ENCODE measurements around the gene CDHR3.
A peak's percentile ranks its signal among the peaks of the same experiment; 100 is the strongest.
"Not testable (repeated sequence)": the region's sequence is repeated elsewhere in the genome, so short reads cannot be mapped to it uniquely, and the experiment has no call there.

The CDHR3 gene

DNA sequence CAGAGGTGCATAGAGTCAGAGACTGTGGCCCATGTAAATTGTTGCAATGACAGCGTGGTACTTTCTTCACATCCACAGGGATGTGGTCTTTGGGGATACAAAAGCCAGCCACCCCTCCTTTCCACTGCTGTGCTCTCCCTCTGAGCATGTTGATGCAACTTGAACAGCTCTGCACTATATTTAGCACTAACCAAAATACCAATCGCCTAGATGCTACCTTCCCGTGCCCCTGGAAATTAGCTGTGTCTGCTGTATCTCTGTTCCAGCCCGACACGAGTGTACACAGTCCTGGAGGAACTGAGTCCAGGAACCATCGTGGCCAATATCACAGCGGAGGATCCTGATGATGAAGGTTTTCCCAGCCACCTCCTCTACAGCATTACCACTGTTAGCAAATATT, 38.1 kb downstream of the CDHR3 start:
- DNase-seq = no peak

DNA sequence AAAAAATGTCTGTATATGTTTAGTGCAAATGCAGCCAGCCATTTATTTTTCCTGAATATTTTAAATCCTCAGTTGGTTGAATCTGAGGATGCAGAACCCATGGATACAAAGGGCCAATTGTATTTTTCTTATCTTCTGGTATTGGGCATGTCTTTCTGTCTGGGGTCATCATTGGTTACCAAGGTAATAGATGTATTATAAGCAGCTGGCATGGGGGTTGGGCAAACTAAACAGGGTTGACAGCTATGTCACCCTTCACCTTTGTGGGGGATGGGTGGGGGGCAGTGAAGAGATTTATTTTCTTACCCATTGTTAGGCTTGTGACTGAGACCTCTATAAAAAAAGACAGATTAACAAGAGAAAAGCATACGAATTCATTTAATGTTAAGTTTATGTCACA, 38.8 kb downstream of the CDHR3 start:
- no peak for DNase-seq

DNA sequence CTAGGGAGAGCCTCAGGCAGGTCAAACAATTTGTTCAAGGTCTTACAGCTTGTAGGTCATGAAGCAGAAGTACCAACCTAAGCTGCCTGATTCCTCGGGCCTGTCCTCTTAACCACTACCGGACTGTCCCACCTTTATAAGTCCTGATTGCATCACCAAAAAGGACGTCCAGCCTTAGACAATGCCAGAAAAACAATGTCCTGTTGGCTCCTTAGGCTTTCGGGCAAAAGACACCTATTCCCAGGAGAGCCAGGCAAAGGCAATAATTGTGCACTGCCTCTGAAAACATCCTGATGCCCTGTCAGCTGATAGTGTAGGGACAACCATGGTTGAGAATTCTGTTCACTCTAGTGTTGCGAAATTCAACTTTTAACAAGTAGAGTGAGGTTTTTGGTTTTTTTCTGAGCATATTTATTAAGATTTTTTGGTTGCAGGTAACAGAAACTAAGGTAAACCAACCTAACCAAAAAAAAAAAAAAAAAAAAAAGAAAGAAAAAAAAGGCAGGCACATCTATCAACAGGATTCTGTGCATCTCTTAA, 40.5 kb downstream of the CDHR3 start:
- no peak for DNase-seq

DNA sequence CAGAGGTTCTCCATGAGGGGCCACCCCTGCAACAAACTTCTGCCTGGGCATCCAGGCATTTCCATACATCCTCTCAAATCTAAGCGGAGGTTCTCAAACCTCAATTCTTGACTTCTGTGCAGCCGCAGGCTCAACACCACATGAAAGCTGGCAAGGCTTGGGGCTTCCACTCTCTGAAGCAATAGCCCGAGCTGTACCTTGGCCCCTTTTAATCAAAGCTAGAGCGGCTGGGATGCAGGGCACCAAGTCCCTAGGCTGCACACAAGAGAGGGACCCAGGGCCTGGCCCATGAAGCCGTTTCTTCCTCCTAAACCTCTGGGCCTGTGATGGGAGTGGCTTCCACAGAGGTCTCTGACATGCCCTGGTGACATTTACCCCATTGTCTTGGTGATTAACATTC, 43.8 kb downstream of the CDHR3 start:
- no peak for DNase-seq

DNA sequence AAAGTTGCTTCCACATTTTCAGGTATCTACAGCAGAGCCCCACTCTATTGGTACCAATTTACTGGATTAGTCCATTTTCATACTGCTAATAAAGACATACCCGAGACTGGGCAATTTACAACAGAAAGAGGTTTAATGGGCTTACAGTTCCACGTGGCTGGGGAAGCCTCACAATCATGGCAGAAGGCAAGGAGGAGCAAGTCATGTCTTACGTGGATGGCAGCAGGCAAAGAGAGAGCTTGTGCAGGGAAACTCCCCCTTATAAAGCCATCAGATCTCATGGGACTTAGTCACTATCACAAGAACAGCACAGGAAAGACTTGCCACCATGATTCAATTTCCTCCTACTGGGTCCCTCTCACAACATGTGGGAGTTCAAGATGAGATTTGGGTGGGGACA, 44.7 kb downstream of the CDHR3 start:
- DNase-seq = not testable (repeated sequence)

DNA sequence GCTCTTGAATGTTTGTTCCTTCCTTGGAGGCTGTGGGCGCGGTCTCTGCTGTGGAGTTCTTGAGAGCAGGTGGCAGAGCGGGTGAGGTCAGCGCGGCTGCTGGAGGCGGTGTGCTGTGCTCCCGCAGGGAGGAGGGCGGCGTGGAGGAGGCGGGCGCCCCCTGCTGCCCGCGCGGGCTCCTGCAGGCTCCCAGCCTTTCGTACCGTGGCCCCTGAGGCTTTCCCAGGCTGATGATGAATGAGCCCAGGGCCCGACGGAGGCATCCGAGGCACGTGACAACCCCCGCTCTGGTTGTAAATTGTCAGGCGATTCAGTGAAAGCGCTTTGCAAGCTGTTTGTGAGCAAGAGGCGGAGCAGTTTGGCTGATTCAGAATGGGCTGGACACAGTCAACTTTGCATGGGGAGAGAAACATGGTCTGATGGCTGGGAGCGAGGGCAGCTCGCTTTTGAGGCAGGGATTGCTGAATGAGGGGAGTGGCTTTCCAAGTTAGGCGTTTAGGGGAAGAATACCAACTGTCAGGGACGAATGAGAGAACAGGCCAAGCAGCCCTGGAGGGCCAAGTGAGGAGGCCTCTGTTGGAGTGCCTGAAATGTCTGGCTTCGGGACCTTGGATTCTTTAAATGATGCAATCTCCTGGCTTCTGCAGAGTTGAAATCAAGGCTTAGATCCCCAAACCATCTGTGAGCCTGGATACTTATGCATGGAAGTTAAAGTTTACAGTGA, 46.6 kb downstream of the CDHR3 start:
- DNase-seq = peak; percentile 88

DNA sequence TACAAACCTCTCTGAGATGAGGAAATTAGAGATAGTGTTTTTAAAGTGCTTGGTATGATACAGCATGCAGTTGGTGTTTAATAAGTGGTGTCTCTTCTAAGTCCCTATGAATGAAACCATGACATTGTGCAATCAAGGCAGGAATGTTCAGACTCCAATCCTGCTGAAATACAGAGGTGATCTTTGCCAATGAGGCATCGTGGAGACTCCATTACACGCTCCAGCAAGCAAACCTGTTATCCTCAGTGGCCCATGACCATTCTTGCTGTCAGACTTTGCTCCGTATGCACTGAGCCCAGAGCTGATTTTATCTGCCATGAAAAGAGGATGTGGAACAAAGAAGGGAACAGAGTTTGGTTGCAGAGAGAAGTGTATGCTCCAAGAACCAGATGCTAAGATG, 47.3 kb downstream of the CDHR3 start:
- DNase-seq = no peak

DNA sequence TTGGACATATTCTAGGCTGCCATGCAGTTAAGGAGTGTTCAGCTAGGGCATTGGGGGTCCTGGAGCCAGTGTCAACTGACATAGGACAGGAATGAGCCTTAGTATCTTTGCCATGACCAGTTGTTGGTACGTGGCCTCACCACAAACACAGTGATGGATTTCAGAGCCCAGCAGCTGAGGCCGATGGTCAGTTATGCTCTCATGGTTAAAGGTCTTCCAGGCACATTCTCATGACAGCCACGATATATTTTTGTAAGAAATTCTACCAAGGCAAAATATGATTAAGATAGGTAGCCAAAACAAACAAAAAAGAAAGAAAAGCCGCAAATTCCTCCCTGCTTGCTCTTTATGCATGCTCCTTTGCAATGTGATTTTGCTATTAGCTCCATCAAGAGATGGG, 47.8 kb downstream of the CDHR3 start:
- no peak for DNase-seq

DNA sequence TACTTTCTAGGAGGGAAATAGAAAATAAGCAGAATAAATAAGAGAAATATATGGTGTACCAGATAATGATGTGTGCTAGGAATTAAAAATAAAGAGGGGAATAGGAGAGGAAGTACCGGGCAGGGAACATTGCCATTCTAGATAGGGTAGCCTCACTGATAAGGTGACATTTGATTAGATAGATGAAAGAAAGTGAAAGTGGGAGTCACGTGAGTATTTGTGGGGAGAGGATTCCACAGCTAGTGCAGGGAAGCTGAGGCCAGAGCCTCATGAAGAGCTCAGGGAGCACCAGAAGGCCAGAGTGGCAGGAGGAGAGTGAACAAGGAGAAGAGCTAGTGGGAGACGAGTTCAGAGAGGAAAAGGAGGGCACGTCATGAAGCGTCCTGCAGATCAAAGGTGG, 49.1 kb downstream of the CDHR3 start:
- DNase-seq = no peak

DNA sequence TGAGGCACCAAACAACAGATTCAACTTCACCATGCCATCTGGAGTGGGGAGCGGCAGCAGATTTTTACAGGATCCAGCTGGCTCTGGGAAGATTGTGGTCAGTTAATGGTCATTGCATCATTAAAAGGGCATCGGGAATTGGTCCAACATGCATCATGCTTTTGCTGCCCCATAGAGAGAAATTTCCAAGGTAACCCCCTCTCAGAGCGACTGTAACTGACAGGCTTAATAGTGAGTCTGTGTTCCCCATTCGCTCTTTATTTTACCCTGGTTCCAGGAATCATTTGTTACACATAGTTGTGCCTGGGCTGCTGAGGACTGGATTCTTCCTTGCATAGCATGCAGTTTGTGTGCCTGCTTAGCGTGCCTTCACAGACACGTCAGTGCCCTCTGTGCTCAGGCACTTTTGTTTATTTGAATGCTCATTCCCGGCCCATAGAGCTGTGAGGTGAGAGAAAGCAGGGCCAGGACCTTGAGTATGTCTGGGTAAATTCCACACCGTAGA, 49.9 kb downstream of the CDHR3 start:
- no peak for DNase-seq

DNA sequence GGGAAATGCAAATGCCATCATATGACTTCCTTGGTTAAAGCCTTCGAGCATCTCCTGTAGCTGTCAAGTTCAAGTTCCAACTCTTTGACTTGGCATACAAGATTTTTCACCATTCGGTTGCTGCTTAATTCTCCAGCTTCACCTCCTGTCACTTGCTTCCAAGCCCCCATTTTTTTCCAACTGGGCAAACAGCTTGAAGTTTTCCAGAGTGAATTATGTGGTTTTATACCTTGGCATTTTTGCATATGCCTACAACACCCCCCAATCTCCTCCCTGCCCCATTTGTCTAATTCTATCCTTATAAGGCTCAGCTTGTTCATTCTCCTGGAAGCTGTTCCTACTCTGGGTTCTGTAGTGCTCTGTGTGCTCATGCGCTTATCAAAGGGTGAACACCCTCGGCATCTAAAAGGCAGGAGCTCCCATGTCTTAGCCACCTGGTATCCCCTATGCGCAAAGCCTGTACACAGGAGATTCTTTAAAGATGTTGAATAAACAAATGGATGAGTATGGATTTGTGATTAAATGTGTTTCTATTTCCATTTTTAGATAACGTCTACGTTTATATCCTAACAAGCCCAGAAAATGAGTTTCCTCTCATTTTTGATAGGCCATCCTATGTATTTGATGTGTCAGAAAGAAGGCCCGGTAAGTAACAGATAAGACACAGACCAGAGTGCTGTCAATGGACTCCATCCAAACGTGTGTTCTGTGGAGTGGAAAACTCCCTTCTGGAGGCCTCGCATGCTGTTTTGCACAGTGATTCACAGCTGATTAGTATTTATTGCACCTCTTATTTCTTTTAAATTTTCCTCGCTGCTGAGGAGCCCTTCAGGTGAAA, 52.5 kb downstream of the CDHR3 start:
- no peak for DNase-seq

DNA sequence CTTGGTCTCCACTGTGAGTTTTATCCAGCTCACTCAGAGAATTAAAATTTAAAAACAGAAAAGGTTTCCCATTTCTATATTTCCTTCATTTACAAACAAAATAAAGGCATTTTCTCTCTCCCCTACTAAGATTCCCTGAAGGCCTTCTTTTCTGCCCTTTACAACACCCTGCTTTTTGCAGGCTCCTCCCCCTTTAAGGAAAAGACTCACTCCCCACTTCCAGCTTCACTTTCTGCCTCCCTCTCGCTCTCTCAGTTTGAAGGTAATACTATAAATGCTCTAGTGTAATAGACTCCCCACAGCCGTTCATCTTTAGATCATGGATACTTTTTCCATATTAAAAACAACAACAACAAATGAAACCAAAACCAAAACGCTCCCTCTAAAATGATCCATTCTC, 53.3 kb downstream of the CDHR3 start:
- DNase-seq = no peak

DNA sequence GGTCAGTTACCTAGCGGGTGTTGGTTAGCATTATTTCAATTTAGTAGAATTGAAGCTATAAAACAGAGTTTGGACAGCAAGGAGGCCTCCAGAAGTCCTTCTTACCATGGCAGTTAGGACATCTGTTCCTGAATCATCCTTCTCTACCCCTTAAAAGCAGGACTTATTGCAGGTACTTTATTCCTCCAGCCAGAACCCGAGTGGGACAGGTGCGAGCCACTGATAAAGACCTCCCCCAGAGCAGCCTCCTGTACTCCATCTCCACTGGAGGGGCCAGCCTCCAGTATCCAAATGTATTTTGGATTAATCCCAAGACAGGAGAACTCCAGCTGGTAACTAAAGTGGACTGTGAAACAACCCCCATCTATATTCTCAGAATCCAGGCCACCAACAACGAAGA, 54.6 kb downstream of the CDHR3 start:
- DNase-seq = no peak

DNA sequence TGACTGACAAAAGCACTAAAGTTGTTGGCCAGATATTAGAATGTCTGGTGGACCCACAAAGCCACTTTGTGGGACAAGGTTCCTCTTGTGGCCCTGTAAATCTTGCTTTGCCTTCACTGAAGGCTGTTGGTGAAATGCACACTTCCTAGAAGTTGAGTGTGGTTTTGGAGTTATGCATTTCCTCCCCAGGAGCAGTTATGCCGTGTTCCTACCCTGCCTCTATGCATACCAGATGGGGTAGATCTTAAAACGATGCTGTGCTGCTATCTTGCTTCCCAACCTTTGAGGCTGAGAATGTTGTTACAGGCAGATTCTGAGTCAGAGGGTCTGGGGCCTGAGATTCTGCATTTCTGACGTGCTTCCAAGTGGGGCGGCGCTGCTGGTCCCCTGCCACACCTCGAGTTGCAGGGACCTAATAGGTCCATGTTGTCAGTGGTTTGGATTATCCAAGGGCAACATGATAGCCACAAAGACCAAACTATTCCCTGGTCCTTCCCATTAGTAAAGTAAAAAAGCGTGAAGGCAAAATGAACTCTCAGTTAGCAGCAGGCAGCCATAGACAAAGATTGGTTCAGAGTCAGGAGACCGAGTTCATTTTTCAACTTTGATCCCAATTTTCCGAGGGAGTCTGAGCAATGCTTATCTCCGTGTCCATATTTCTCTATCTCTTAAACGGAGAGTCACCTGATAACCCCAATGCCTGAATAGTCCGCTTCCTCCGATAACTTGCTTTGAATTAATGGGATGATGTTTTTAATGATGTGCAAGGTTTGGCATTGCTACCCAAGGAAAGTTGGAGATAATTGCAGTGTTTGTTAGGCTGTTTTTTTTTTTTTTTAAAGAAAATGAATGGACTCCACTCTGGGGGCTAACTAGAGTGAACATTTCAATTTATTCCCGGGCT, 55.8 kb downstream of the CDHR3 start:
- DNase-seq = no peak

DNA sequence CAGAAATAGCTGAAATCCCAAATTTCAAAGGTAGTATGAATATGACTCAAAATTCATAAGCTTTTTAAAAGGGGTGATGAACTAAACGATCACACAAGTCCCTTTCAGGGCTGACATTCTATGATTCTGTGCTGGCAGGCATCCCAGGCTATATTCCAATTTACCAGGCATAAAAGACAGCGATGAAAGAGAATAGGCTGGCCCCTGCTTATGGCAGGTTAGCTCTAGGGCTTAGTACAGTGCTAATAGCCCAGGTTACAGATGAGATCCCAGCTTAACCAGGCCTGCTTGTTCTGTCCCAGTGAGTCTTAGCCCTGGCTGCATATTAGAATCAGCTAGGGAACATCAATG, 56.4 kb downstream of the CDHR3 start:
- DNase-seq = no peak

DNA sequence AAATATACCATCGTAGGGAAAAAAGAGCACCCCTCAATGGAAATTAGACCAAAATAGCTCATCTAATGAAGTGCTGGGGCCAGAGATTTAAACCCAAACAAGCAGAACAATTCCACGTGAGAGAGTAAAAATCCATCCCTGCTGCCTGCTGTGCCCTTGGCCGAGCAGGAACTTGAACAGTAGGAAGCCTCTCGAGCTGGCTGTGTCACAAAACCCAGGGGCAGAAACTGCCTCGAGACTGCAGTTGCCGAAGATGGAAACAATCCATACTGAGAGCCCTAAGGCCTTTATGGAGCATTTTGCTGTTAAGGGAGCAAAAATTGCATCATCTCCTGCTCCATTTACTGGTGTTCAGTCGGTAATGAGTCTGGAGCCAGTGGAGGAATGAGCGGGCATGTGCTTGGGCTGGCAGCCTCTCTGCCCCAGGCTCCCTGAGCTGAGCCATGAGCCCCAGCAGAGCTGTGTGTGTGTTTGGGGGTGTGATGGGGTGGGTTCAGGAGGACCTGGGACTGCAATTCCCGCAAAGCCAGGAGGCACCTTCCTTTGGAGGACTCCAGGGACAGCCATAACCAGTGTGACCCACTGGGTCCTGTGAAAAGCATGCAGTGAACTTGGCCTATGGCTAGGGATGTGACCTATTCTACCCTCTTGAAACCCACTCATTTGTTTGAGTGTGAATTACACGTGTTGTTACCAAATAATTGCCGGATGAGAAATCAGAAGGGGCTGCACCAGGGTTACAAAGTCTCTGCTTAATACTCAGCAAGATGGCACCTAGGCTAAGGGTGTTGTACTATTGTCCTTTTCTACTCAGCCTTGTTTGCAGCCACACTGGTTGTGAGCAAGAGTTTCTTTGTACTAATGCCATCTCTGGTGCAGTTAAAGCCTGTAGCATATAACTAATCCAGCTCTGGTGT, 58.3 kb downstream of the CDHR3 start:
- DNase-seq = no peak

DNA sequence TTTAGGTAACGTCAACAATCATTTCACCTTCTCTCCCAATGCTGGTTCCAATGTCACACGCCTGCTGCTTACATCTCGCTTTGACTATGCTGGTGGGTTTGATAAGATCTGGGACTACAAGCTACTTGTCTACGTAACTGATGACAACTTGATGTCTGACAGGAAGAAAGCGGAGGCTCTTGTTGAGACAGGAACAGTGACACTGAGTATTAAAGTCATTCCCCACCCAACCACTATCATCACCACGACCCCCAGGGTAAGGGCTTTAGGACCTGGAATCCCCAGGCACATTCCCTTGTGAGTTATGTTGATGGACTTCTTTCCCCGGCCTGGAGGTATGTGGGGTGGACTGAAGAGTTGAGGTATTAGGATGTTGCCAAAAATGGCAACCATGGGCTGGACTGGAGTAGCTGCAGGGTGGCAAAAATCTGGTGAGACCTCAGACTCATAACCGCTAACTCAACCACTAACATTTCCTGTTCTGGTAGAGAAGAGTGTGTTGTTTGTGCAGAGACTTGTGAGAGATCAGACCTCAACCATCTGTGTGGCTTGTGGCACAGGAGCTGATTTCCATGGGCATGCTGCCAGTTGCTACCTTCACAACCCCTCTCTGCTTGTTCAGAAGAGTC, 59.2 kb downstream of the CDHR3 start:
- no peak for DNase-seq

DNA sequence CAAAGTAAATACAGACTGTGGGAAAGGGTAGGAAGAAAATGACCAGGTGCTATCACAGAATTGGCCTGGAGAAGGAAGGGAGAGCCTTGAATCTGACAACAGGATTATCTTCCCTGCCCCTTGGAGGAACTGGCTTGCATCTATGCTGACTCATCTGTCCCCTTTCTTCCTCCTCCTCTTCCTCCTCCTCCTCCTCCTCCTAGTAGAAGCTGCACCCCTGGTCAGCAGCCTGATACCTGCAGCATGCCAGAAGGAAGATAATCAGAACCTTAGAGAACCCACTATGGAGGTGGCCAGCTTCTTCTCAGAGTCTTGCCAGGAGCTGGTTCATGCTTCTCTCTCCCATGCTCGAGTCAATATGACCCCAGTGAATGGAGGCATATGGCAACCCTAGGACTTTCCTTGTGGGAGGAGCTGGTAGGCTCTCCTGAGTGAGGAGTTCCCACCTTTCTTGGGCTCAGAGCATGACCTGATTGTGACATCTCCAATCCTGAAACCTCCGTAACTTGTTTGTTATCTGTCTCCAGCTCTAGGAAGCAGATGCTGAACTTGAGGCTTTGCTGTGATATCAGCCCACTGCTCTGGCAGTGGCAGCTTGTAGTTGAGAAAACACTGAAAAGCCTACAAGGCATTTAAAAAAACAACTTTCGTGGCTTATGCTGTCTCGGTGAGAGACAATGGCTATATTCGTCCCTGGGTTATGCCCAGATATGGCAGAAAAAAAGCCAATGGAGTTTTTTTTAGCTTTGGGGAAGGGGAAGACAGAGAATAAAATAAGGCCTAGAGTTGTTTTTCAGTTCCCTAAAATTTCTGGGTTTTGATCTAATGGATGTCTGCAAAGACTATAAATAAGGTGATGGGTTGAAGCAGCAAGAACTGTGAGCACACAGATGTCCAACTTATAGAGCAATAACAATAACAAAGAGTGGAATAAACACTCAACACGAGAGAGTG, 60.6 kb downstream of the CDHR3 start:
- no peak for DNase-seq

DNA sequence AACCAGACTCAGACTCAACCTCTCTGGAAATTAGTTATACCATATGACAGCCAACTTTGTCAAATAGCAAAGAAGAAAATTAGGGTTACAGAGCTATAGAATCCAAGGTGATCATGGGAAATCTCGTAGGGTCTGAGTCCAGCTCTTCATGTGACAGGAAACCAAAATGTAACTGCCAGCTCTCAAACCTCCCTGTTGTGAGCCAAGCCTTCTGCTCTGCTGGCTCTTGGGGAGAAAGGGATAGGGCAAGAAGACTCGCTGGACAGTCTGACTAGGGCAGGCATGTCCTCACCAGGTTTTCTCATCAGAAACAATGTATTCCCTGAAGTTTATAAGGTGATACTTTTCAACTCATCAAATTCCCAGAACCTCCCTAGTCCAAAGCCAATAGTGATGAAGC, 63.0 kb downstream of the CDHR3 start:
- no peak for DNase-seq

DNA sequence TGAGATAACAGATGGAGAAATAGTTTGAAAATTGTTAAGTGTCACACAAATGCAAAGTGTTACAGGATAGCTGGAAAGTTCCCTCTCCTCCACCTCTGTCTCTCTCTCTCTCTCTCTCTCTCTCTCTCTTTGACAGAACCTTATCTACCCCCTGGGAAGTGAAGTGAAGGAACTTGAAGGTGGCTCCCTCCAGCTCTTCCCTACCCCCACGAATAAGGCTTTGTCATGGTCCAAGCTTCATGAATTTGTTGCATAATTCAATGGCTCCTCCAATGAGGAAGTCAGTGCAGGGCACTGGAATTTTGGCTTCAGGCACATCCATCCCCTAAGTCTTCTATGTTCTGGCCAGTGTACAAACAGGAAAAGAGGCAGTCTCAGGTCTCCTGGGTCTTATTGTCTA, 66.4 kb downstream of the CDHR3 start:
- no peak for DNase-seq
